Measurements from ENCODE around the gene HDDC2. TPM values are rescaled to one million over a fixed set of nuclear protein-coding genes. Genes with fewer than 3 reads are reported as not detected.

Gene HDDC2
- total RNA-seq, 4 donors from 2014 or later, result 42.6 to 76.6 (median 62.3) TPM

- H3K36me3 ChIP-seq, result no peaks in the 10 kb centered on the region
- H3K9me3 ChIP-seq, result peaks cover 0 to 5% (median 0%) of the 10 kb centered on the region in 4 donors
- DNase-seq (ENCODE audit: low spot score in 2 of 2), result no peak
- H3K27me3 ChIP-seq, result no peaks in the 10 kb centered on the region
- no peak overlapping the region for H3K27ac ChIP-seq
- 88 to 93% methylated on average over 1 of the region's 1 CpG for WGBS, 2 donors
- no peaks in the 10 kb centered on the region for H3K4me1 ChIP-seq
- no peak for TF ChIP-seq EP300 (IDR thresholded peaks at IDR 0.05)
- TF ChIP-seq, protein P1, sequence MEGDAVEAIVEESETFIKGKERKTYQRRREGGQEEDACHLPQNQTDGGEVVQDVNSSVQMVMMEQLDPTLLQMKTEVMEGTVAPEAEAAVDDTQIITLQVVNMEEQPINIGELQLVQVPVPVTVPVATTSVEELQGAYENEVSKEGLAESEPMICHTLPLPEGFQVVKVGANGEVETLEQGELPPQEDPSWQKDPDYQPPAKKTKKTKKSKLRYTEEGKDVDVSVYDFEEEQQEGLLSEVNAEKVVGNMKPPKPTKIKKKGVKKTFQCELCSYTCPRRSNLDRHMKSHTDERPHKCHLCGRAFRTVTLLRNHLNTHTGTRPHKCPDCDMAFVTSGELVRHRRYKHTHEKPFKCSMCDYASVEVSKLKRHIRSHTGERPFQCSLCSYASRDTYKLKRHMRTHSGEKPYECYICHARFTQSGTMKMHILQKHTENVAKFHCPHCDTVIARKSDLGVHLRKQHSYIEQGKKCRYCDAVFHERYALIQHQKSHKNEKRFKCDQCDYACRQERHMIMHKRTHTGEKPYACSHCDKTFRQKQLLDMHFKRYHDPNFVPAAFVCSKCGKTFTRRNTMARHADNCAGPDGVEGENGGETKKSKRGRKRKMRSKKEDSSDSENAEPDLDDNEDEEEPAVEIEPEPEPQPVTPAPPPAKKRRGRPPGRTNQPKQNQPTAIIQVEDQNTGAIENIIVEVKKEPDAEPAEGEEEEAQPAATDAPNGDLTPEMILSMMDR (IDR thresholded peaks at IDR 0.05), result no peak
- no peak for TF ChIP-seq POLR2A (IDR thresholded peaks at IDR 0.05)
- H3K4me3 ChIP-seq, result no peak overlapping the region
Observed at GRCh38 chr6:125332664-125333063, 30.9 kb upstream of the HDDC2 start.

- TF ChIP-seq POLR2A (IDR thresholded peaks at IDR 0.05), result no peak
- TF ChIP-seq EP300 (IDR thresholded peaks at IDR 0.05), result no peak
- TF ChIP-seq, protein P1 (IDR thresholded peaks at IDR 0.05), result no peak
- H3K27me3 ChIP-seq, result peaks cover 0 to 3% of the 10 kb centered on the region in 2 donors
- H3K36me3 ChIP-seq, result no peaks in the 10 kb centered on the region
- DNase-seq (ENCODE audit: low spot score in 2 of 2), result no peak
- no peak overlapping the region for H3K27ac ChIP-seq
- no peak overlapping the region for H3K4me3 ChIP-seq
- H3K9me3 ChIP-seq, result no peaks in the 10 kb centered on the region
- no peaks in the 10 kb centered on the region for H3K4me1 ChIP-seq
- 55 to 64% methylated on average over 2 of the region's 2 CpGs for WGBS, 2 donors
Observed at GRCh38 chr6:125325586-125325985, 23.8 kb upstream of the HDDC2 start.

GRCh38 chr6:125323376-125323775 is 21.6 kb upstream of the HDDC2 start:
- H3K4me3 ChIP-seq, result no peak overlapping the region
- no peak for DNase-seq (ENCODE audit: low spot score in 2 of 2)
- peaks cover 0 to 3% of the 10 kb centered on the region in 2 donors for H3K27me3 ChIP-seq
- 49% methylated on average over 2 of the region's 2 CpGs for WGBS, 2 donors
- TF ChIP-seq, protein P1 (IDR thresholded peaks at IDR 0.05), result no peak
- TF ChIP-seq POLR2A (IDR thresholded peaks at IDR 0.05) (no peak), EP300 (IDR thresholded peaks at IDR 0.05) (no peak)
- H3K36me3 ChIP-seq, result no peaks in the 10 kb centered on the region
- H3K4me1 ChIP-seq, result no peaks in the 10 kb centered on the region
- no peaks in the 10 kb centered on the region for H3K9me3 ChIP-seq
- no peak overlapping the region for H3K27ac ChIP-seq

- Histone ChIP-seq H3K4me1 (peaks cover 0 to 3% (median 0%) of the 10 kb centered on the region in 4 donors), H3K27me3 (no peaks in the 10 kb centered on the region), H3K36me3 (no peaks in the 10 kb centered on the region), H3K4me3 (peak overlapping the region in 1 of 4 donors; percentile 3), H3K27ac (peak overlapping the region in 1 of 4 donors; percentile 26), H3K9me3 (no peaks in the 10 kb centered on the region)
- 50 to 51% methylated on average over 9 of the region's 9 CpGs for WGBS, 2 donors
- TF ChIP-seq EP300 (IDR thresholded peaks at IDR 0.05), result peak in 1 of 2 donors; percentile 6
- no peak for TF ChIP-seq POLR2A (IDR thresholded peaks at IDR 0.05)
- DNase-seq (ENCODE audit: low spot score in 2 of 2), result no peak
Observed at GRCh38 chr6:125316621-125317020, 14.9 kb upstream of the HDDC2 start.

DNA sequence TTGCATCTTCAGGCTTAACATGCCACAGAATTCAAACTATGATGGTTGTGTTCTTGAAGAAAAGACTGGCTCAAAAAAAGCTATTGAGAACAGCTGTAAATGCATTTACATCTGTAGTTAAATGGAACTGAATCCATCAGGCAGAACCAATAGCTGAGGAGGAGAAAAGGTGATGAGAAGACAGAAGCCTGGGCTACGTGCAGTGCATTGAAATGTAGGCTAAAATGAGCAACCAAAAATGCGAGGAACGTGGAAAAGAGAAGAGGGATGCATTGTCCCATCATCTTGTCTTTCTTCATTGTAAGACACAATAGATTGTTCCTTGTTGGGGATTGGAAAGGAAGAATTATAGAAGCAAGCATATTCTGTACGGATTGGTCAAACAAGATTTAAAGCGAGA is 13.8 kb upstream of the HDDC2 start:
- H3K27ac ChIP-seq, result no peak overlapping the region

More for the DNA sequence above, 13.8 kb upstream of the HDDC2 start:
- WGBS, 2 donors, result 65 to 88% methylated on average over 5 of the region's 5 CpGs
- no peak for DNase-seq (ENCODE audit: low spot score in 2 of 2)
- TF ChIP-seq EP300 (IDR thresholded peaks at IDR 0.05) (no peak), POLR2A (IDR thresholded peaks at IDR 0.05) (no peak)
- TF ChIP-seq, protein P1 (IDR thresholded peaks at IDR 0.05), result no peak
- Histone ChIP-seq H3K9me3 (no peaks in the 10 kb centered on the region), H3K4me3 (no peak overlapping the region), H3K36me3 (no peaks in the 10 kb centered on the region), H3K27me3 (no peaks in the 10 kb centered on the region), H3K4me1 (peaks cover 0 to 8% (median 0%) of the 10 kb centered on the region in 4 donors)
